ENCODE results near the gene ZFHX3. TPM values are rescaled to one million over a fixed set of nuclear protein-coding genes. Genes with fewer than 3 reads are reported as not detected.
A peak's percentile ranks its signal among the peaks of the same experiment; 100 is the strongest.
"Not testable (repeated sequence)": the region's sequence is repeated elsewhere in the genome, so short reads cannot be mapped to it uniquely, and the experiment has no call there.

The ZFHX3 gene
- total RNA-seq, 2 experiments from 2014 or later: 0.40 to 0.54 TPM

DNA sequence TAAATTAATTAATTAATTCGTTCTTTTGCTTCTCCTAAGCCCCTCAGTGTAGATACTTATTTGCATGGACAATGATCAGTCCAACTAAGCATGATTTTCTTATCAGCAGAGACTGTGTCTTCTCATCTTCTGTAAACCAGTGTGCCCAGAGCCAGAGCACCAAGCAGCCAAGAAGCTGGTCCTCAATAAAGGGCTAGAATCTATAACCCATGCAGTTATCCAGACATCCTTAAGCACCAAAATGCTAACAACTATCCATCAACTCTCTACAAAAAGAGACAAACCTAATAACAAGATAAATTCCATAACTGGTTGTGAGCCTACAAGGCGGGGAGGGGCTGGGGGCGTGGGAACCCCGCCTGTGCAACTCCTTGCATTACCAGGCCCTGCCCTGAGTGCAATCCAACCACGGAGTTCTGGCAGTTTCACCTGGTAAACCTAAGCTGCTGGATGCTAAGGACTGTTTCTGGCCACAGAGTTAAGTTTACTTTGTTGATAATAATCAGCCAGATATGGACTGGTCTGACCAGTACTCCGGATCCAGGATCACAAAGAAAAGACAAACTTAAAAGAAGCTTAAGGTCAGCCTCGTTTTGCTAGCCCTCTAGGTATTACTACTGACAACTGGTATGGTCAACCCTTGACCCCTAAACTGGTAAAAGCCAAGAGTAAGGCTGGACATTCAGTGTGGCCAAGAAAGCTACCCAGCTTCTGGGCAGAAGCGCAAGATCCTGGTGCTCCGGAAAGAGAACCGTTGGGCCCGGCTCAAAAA lies 51.5 kb downstream of the ZFHX3 start:
- Mint-ChIP-seq H3K9me3 (peaks cover 5% of the 10 kb centered on the region), H3K4me1 (no peaks in the 10 kb centered on the region), H3K27ac (no peak overlapping the region), H3K4me3 (no peak overlapping the region), H3K27me3 (no peaks in the 10 kb centered on the region), H3K36me3 (no peaks in the 10 kb centered on the region)
- no peak for DNase-seq

DNA sequence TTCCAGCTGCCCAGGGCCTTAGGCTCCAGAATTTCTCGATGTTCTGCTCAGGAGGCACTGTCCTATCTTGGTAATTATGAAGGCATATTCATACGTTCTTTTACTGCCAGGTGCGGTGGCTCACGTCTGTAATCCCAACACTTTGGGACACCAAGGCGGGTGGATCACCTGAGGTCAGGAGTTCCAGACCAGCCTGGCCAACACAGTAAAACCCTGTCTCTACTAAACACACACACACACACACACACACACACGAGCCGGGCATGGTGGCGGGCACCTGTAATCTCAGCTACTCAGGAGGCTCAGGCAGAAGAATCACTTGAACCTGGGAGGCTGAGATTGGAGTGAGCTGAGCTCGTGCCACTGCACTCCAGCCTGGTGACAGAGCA lies 52.1 kb downstream of the ZFHX3 start:
- H3K36me3 Mint-ChIP-seq, H3K4me3 Mint-ChIP-seq, DNase-seq, H3K4me1 Mint-ChIP-seq, H3K27ac Mint-ChIP-seq, H3K9me3 Mint-ChIP-seq, H3K27me3 Mint-ChIP-seq: not testable (repeated sequence)

DNA sequence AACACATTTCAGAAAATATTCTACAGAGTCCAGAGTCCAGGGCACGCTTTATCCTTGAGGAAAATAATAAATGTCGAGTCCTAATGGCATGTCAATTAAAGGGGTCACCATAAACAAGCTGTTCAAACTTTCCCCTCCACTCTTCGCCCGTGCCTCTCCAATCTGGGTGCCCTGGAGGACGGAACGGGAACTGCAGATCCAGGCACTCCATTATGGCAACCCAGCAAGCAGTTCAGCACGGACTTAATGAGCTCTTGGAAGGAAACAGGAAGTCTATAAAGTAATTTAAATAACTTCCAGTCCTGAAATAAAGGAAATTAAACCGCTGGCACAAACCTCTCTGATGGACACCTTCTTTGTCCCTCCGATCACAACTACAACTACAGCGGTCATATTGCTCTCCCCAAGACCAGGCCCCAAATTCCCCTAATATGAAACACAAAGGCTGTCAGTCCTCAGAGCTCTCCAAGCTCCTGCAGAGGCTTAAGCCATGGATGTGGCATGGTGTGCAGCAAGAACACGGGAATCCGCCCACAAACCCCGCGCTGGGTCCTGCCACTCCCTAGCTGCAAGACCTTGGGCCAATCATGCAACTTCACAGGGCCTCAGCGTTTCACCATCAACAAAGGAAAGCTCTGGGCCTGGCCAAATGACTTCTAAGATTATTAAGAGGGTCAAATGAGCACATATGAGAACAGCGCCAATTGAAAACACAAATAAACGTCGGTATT lies 52.6 kb downstream of the ZFHX3 start:
- no peaks in the 10 kb centered on the region for H3K4me1 Mint-ChIP-seq
- no peak overlapping the region for H3K27ac Mint-ChIP-seq
- no peaks in the 10 kb centered on the region for H3K9me3 Mint-ChIP-seq
- H3K27me3 Mint-ChIP-seq: no peaks in the 10 kb centered on the region
- H3K4me3 Mint-ChIP-seq: no peak overlapping the region
- DNase-seq: peak; percentile 14
- no peaks in the 10 kb centered on the region for H3K36me3 Mint-ChIP-seq

DNA sequence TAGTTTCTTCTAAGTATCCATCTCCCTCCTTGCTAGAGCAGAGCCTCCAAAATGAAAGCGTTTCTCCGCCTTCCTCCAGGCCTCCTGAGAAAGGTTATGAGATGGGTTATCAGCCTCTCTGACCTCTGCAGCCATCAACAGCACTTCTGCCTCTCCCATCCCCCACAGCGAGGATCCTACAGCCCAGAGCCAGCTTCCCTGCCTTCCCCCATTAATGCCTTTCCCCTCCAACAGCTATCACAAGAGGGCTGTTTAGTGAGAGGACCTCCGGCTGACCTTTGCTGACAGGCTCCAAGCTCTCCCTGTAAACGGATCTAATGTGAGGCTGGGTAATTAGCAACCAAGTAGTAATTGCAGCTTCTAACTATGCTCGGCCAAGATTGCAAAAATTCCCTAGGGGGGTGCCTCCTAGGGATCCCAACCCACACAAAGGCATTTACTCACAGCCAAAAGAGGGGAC lies 55.8 kb downstream of the ZFHX3 start:
- H3K27ac Mint-ChIP-seq: no peak overlapping the region
- no peaks in the 10 kb centered on the region for H3K9me3 Mint-ChIP-seq
- no peak overlapping the region for H3K4me3 Mint-ChIP-seq
- H3K36me3 Mint-ChIP-seq: no peaks in the 10 kb centered on the region
- no peaks in the 10 kb centered on the region for H3K27me3 Mint-ChIP-seq
- DNase-seq: no peak
- no peaks in the 10 kb centered on the region for H3K4me1 Mint-ChIP-seq

DNA sequence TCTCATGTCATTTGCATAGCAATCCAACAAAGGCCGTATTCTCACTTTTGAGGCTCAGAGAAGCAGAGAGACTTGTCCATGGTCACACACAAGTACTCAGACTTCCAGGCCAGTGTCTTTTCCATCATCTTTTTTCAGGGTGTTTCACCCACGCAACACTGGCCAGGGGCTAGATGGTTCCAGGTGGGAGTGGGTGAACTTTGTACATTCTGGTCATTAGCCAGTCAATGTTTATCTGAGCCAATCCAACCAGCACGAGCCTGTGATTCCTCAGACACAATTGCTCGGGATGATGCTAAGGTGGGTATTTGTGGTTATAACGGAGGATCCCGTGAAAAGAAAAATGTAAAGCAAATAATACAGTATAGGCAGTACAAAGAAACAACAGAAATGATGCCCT lies 56.3 kb downstream of the ZFHX3 start:
- Mint-ChIP-seq H3K4me3 (no peak overlapping the region), H3K27ac (no peak overlapping the region), H3K9me3 (no peaks in the 10 kb centered on the region), H3K4me1 (no peaks in the 10 kb centered on the region), H3K36me3 (no peaks in the 10 kb centered on the region), H3K27me3 (no peaks in the 10 kb centered on the region)
- DNase-seq: no peak

DNA sequence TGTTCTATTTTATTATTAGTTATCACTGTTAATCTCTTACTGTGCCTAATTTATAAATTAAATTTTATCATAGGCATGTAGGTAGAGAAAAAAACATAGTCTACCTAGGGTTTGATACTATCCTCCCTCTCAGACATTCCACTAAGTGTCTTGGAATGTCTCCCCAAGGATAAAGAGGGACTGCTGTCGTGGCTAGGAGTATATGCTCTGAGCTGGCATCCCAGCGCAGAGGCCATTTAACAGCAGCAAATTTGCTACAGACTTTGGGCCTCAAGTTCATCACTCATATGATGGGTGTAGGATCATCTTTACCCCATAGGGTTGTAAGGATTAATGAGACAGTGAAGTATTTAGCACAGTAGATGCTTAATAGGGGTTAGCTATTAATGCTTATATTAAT lies 56.7 kb downstream of the ZFHX3 start:
- no peak for DNase-seq
- no peak overlapping the region for H3K4me3 Mint-ChIP-seq
- no peaks in the 10 kb centered on the region for H3K27me3 Mint-ChIP-seq
- H3K27ac Mint-ChIP-seq: no peak overlapping the region
- no peaks in the 10 kb centered on the region for H3K4me1 Mint-ChIP-seq
- H3K9me3 Mint-ChIP-seq: no peaks in the 10 kb centered on the region
- no peaks in the 10 kb centered on the region for H3K36me3 Mint-ChIP-seq

DNA sequence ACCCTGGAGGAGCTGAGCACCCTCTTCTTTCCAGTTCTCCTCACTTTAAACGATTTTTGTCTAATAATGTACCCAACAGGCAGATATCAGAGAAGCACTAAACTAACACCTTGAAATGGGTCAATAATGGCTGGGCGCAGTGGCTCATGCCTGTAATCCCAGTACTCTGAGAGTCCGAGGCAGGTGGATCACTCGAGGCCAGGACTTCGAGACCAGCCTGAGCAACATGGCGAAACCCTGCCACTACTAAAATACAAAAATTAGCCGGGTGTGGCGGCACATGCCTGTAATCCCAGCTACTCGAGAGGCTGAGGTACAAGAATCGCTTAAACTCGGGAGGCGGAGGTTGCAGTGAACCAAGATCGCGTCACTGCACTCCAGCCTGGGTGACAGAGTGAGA lies 57.4 kb downstream of the ZFHX3 start:
- Mint-ChIP-seq H3K4me1 (no peaks in the 10 kb centered on the region), H3K27ac (no peak overlapping the region), H3K36me3 (no peaks in the 10 kb centered on the region), H3K4me3 (no peak overlapping the region), H3K9me3 (no peaks in the 10 kb centered on the region), H3K27me3 (no peaks in the 10 kb centered on the region)
- DNase-seq: no peak

DNA sequence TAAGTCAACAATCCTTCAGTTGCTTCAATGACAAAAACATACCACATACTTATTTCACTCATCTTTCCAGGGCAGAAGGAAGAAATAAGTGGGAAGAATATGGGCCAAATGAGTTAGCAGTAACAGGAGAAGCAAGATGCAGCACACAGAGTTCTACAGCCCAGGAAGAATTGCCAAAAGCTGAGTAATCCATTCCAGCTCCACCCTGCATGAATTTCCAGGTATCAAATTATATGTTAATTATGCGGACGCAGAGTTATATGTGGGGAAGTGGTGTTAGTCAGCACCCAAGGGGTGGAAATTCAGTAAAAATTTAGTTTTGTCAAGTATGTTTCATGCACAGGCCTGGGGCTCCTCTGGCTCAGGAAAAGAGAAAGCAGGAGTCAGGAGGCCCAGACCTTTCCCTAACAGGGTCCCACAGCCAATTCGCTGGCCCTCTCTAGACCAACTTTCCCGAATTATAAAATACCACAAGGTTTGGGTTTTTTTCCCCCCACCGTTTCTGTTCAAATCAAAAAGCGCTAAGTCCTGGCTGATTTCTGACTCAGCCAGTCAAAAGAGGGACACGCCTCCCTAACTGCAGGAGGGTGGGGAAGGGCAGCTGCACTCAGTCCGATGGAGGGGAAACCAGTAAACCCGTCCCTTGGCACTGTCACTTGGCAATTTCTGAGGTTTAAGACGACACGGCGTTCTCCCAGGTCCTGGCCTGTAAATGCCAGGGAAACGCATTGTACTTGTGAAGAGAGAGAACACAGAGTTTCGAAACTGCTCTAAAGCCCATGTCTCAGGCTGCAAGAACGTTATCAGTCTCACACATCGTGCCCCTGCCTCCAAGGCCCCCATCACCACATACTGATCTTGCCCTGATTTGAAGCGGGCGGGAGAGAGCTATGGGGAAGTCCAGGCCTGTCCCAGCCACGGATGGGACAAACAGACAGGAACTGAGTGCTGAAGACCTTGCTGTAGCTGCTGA lies 58.1 kb downstream of the ZFHX3 start:
- Mint-ChIP-seq H3K36me3 (no peaks in the 10 kb centered on the region), H3K27me3 (no peaks in the 10 kb centered on the region), H3K4me3 (no peak overlapping the region), H3K9me3 (no peaks in the 10 kb centered on the region), H3K4me1 (no peaks in the 10 kb centered on the region), H3K27ac (no peak overlapping the region)
- DNase-seq: no peak

DNA sequence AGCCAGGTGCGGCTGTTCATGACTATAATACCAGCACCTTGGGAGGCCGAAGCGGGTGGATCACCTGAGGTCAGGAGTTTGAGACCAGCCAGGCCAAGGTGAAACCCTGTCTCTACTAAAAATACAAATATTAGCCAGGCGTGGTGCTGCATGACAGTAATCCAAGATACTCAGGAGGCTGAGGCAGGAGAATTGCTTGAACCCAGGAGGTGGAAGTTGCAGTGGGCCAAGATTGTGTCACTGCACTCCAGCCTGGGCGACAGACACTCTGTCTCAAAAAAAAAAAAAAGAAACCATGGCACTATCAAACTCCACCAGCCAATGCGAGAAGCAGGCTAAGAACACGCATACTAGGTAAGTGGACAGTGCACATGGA lies 58.7 kb downstream of the ZFHX3 start:
- not testable (repeated sequence) for H3K27ac Mint-ChIP-seq, H3K36me3 Mint-ChIP-seq, H3K9me3 Mint-ChIP-seq, DNase-seq, H3K27me3 Mint-ChIP-seq, H3K4me3 Mint-ChIP-seq, H3K4me1 Mint-ChIP-seq

DNA sequence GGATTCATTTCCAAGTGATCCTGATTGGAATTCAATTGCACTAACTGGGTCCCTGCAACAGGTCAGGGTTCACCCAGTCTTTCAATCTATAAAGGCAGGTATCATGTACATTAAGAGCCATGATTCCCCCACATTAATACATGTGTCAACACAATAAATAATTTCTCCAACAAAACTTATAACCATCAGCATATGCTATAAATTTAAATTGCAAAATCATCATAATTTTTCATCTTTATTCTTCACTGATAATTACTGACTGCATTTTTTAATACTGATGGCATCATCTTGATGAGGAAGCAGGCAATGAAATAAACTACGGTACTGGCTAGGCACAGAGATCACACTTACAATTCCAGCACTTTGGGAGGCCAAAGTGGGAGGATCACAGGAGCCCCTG lies 59.4 kb downstream of the ZFHX3 start:
- no peaks in the 10 kb centered on the region for H3K9me3 Mint-ChIP-seq
- no peaks in the 10 kb centered on the region for H3K36me3 Mint-ChIP-seq
- no peaks in the 10 kb centered on the region for H3K4me1 Mint-ChIP-seq
- H3K4me3 Mint-ChIP-seq: no peak overlapping the region
- H3K27ac Mint-ChIP-seq: no peak overlapping the region
- no peaks in the 10 kb centered on the region for H3K27me3 Mint-ChIP-seq
- no peak for DNase-seq

DNA sequence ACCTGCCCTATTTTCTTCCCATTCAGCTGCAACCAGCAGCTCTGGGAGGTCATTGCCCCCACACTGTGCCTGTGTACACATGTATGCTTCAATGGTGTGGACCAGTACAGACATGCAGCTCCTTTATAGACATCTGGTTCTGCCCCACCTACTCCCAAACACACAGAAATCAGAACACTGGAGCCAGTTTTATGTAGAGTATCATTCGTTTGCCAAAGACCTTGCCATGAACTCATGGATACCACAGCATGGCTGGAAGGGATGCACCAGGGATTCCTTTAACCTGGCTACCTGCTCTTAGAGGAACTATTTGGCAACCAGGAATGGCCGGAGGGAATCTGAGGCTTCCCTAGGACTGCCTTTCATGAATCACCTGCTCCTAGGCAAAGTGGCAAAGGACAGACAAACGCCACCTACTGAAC lies 60.4 kb downstream of the ZFHX3 start:
- Mint-ChIP-seq H3K4me1 (no peaks in the 10 kb centered on the region), H3K9me3 (no peaks in the 10 kb centered on the region), H3K4me3 (no peak overlapping the region), H3K27ac (no peak overlapping the region), H3K36me3 (no peaks in the 10 kb centered on the region), H3K27me3 (no peaks in the 10 kb centered on the region)
- no peak for DNase-seq

DNA sequence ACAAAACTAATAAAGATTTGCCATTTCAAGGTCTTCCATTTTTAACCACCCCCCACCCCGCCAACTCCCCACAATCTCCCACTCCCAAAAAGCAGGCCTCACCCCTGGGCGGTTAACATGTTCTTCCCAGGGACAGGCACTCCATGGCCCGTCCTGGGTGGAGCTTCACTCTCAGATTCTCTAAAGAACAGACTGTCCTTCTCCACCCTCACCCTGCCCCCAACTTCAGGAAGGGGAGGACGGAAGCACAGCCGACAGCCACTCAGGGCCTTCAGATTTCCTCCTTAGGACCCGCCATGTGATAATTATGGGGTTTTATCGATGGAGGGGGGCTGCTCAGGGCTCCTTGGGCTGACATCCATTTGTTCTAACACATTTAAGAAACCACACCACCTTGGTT lies 61.9 kb downstream of the ZFHX3 start:
- Mint-ChIP-seq H3K36me3 (no peaks in the 10 kb centered on the region), H3K4me3 (no peak overlapping the region), H3K4me1 (no peaks in the 10 kb centered on the region), H3K27ac (no peak overlapping the region), H3K9me3 (no peaks in the 10 kb centered on the region), H3K27me3 (no peaks in the 10 kb centered on the region)
- no peak for DNase-seq

DNA sequence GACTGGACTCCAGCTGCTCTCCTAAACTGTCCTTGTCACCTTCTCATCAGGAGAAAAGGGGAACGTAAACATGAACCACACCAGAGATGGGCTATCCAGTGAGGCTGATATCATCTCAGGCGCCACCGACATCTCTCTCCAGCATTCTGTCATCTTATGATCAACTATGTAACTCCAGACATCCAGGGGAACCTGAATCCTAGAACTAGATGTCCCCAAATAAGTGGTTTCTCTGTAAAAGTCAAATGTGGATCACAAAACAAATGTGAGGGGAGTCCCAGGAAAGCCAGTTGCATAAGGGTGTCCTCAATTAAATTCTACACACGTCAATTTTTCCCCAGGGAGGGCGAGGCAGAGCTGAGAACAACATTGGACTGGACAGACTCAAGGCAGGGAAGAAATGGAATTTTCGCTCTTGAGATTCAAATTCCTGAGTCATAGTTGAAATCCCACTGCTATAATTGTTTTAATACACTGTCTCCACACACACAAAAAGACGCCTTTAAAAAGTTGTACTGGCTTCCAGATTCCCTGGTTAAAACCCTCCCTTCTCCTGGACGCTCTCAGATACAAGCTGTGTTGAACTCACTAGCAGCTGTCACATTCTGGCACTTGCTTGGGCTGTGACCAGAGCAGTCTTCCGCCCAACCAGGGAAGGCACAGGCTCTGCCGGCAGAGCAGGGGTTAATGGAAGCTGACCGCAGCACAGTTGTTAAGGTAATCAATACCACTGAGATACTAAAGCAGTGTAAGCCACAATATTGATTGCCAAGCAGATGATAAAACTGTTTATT lies 62.6 kb downstream of the ZFHX3 start:
- Mint-ChIP-seq H3K36me3 (no peaks in the 10 kb centered on the region), H3K4me3 (no peak overlapping the region)

DNA sequence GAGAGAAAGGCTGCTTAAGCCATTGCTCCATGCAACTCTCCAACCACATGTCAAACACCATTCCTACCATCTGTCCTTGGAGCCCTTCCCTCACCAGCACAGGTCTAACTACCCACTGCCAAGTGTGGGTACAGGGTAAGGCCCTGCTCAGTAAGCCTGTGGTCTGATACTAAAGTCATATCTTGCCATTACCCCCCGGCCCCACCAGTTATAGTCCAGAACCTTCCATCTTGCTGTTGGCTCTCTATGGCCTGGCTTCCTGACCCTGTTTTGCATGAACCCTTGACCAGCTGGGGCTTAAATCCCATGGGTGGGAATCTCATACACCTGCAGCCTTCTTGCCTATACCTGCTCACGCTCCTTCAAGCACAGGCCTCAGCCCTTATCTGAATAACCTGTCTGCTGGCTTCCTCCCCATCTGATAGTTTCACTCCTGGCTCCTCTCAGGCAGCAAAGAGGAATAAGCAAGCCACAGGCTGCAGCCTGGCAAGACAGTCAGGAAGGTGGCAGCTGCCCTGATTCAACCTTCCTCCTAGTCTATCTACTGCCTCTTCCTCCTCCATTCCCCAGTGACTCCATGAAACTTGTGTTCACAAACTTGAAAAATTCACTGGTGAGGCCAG lies 64.1 kb downstream of the ZFHX3 start:
- Mint-ChIP-seq H3K27me3 (no peaks in the 10 kb centered on the region), H3K36me3 (no peaks in the 10 kb centered on the region), H3K9me3 (no peaks in the 10 kb centered on the region), H3K27ac (no peak overlapping the region), H3K4me3 (no peak overlapping the region), H3K4me1 (no peaks in the 10 kb centered on the region)
- DNase-seq: no peak

More for the DNA sequence above, 62.6 kb downstream of the ZFHX3 start:
- no peaks in the 10 kb centered on the region for H3K27me3 Mint-ChIP-seq
- no peak overlapping the region for H3K27ac Mint-ChIP-seq
- H3K9me3 Mint-ChIP-seq: no peaks in the 10 kb centered on the region
- DNase-seq: no peak
- no peaks in the 10 kb centered on the region for H3K4me1 Mint-ChIP-seq
